HCT116 (cell line): ENCODE data around the gene OR56A5.

Experiments
- CTCF ChIP-seq, 3 experiments: fragments of 200-600 bp in 1 of 3; sonication (generic) in 1 of 3; IDR thresholded peaks in 2 of 3; conservative IDR thresholded peaks in 1 of 3; 2 replicates each; pipeline ENCODE4 v1.5.1; 2012 to 2017; ENCODE audit warnings: low read depth in 2 of 3, low read length in 2 of 3, antibody characterized with exemption in 1 of 3, borderline replicate concordance in 1 of 3, control low read depth in 1 of 3, mild to moderate bottlenecking in 1 of 3, mixed read lengths in 1 of 3, mixed run types in 1 of 3, moderate library complexity in 1 of 3; ENCODE audit not compliant: insufficient read depth in 1 of 3
- SP1 ChIP-seq: IDR thresholded peaks from 2 replicates; pipeline ENCODE4 v1.6.1; 2012; ENCODE audit warnings: low read depth

- TF ChIP-seq SP1 (no peak), CTCF (IDR thresholded peaks at IDR 0.05 in 2 of 3, conservative IDR thresholded peaks at IDR 0.05 in 1 of 3; ENCODE audit: borderline replicate concordance in 1 of 3, insufficient read depth in 1 of 3, low read depth in 2 of 3, low read length in 2 of 3) (no peak)
Observed at GRCh38 chr11:6013042-6013441, 44.7 kb upstream of the OR56A5 start.
